Measurements from ENCODE around the gene FOXI1.
"Not testable (repeated sequence)": the region's sequence is repeated elsewhere in the genome, so short reads cannot be mapped to it uniquely, and the experiment has no call there.

Gene FOXI1

DNA sequence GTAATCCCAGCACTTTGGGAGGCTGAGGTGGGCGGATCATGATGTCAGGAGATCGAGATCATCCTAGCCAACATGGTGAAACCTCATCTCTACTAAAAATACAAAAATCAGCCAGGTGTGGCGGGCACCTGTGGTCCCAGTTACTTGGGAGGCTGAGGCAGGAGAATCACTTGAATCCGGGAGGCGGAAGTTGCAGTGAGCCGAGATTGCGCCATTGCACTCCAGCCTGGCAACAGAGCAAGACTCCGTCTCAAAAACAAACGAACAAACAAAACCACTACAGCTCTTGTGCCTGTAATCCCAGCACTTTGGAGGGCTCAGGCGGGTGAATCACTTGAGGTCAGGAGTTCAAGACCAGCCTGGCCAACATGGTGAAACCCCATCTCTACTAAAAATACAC is 11.4 kb upstream of the FOXI1 start:
- not testable (repeated sequence) for DNase-seq

DNA sequence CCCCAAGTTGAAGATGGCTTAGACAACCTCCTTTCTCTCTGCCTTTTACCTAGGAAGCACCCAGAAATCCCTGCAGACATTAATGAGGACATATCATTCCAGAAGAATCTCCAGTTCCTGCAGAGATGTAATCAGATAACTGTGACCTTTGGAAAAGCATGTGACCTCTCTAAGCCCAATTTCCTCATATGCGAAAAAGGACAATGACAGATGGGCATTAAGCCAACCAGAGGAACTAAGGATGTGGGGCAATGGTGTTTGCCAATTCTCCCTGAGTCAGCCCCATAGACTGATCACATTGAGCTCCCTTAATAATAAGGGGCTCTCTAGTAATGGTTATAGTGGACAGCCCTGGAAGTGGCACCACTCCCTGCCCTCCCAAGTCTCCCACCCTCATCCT is 10.1 kb upstream of the FOXI1 start:
- DNase-seq, result no peak

- no peak for DNase-seq
Measured at GRCh38 chr5:170097934-170098333, 7.8 kb upstream of the FOXI1 start.

DNA sequence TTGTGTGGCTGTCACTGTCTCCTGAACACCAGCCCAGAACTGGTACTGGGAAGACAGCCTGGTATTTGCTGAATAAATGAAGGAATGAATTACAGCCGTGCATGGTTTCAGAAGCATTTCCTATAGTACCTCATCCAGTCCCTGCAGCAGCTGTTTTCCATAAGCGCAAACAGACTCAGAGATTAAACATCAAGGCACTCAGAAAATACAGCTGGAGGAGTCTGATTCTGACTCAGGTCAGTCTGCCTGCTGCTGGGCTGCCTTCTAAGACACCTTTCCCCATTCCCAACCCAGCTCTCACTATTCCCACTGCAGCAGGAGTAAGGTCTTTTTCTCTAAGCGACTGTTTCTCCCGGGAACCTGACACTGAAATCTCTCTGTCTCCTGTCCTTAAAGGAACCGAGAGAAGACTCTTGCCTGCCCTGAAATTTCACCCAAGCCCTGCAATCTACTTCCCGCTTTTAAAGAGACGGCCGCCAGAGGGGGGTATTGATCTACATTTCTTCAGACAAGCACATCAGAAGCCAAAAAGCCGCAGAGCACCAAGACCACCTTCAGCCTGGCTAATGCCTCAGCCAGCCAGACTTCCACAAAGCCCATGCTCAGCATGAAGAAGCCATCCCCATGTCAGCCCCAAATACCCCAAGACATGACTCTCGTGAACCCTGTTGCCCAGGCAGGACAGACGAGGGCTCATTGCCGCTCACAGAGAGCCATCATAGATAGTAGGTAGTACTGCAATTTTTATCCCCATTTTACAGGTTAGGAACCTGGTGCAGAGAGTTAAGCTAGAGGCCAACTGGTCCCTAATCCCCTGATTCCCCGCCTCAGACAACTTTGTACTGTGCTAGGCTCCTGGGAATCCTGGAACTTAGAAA is 5.4 kb upstream of the FOXI1 start:
- peak; percentile 64 for DNase-seq

GRCh38 chr5:170103447-170103846 is 2.2 kb upstream of the FOXI1 start:
- no peak for DNase-seq

DNA sequence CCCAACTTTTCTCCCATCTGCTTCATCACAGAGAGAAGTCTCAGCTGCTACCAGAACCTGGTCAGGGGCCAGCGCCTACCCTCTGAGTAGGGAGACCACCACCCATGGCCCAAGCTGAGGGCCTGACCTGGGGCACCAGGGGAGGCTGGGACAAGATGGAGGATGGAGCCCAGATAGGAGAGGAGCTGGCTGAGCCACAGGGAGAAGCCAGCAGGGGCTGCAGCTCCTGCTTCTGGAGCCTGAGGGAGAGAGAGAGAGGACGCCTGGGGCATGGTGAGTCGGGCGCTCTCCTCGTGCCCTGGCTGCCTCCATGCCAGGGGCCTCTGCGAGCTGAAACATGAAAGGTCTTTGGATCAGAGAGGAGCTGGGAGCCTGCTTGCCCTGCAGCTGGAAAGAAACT is 1.4 kb upstream of the FOXI1 start:
- no peak for DNase-seq

DNA sequence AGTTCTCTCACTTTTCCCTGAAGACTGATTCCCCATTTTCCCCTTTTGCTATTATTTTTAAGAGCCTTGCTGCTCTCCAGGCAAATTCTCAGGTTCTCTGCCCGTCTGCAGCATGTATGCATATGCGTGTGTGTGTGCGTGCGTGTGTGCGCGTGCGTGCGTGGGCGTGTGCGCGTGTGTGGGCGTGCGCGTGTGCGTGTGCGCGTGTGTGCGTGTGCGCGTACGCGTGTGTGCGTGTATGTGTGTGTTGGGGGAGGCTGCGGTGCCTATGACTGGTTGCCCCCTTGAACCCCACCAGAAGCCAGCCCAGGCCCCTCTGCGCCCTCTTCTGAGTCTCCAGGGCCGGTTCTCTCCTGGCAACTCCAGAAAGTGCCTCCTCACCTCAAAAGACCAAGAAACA is 987 bp upstream of the FOXI1 start:
- no peak for DNase-seq

- no peak for DNase-seq
Measured at GRCh38 chr5:170107674-170108073, 2.0 kb downstream of the FOXI1 start.

GRCh38 chr5:170108266-170108785 is 2.6 kb downstream of the FOXI1 start:
- no peak for DNase-seq

GRCh38 chr5:170109059-170110031 is 3.6 kb downstream of the FOXI1 start:
- no peak for DNase-seq

GRCh38 chr5:170110403-170111087 is 4.8 kb downstream of the FOXI1 start:
- no peak for DNase-seq

GRCh38 chr5:170111088-170111785 is 5.5 kb downstream of the FOXI1 start:
- DNase-seq, result no peak

DNA sequence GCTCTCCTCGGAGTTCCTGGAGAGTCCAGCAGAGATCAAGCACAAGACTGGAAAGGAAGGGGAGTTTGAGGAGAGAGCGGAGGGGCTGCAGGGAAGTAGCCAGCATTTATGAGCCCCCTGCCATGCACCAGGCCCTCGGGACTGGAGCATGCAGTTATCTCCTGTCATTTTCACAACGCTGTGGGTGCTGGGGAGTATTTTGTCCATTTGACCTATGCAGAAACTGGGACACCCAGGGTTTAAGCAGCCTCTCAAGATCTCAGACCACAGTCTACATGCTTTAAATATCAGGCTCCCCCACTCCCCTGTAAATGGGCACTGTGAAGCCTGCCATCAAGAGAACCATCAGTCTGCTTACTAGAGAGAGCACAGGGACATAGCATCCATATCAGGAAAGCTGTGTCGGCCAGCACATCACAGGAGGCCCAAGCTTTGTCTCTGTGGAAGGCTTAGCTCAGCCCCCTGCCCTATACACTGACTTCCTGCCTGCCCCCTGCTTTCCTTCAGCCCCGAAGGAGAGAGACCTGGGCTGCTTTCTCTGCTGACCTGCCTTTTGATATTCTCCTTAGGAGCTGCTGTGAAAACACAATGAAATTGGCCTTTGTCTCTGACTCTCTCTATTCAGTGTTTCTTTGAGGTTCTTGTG is 7.3 kb downstream of the FOXI1 start:
- DNase-seq, result no peak

DNA sequence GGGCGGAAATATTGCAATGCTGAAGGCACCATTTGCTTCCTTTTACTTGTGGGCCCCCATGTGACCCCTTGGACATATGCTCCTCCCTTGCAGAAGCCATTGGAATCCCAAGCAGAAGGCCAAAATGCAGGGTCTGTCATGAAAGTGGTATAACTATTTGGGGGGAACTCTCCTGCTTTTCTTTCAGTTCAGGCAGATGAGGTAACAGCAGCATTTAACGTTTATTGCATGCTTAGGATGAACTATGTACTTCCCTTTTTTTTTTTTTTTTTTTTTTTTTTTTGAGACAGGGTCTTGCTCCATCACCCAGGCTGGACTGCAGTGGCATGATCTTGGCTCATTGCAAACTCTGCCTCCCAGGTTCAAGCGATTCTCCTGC is 7.8 kb downstream of the FOXI1 start:
- DNase-seq, result no peak

GRCh38 chr5:170114271-170114670 is 8.6 kb downstream of the FOXI1 start:
- DNase-seq, result no peak

- DNase-seq, result no peak
Measured at GRCh38 chr5:170115925-170116324, 10.2 kb downstream of the FOXI1 start.

- no peak for DNase-seq
Measured at GRCh38 chr5:170117736-170118135, 12.0 kb downstream of the FOXI1 start.

- no peak for DNase-seq
Measured at GRCh38 chr5:170120576-170120975, 14.9 kb downstream of the FOXI1 start.

DNA sequence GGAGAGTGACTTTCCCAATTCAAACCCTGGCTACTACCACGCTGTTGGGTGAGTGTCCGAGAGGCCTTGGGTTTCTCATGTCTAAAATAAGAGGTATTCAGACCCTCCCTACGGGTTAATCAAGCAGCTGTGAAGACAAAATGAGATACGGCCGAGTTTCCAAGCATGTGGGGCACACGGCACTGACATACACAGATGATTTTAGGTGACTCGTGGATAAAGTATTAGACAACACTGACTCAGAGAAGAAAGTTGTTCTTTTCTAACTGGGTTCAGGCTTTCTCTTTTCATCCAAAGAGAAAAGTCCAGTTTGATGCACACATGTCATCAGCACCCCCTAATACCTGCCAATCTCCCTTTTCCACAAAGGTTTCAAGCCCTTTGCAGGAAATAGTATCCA is 15.6 kb downstream of the FOXI1 start:
- DNase-seq, result no peak

GRCh38 chr5:170126061-170126460 is 20.4 kb downstream of the FOXI1 start:
- no peak for DNase-seq

- DNase-seq, result no peak
Measured at GRCh38 chr5:170126626-170127025, 20.9 kb downstream of the FOXI1 start.

DNA sequence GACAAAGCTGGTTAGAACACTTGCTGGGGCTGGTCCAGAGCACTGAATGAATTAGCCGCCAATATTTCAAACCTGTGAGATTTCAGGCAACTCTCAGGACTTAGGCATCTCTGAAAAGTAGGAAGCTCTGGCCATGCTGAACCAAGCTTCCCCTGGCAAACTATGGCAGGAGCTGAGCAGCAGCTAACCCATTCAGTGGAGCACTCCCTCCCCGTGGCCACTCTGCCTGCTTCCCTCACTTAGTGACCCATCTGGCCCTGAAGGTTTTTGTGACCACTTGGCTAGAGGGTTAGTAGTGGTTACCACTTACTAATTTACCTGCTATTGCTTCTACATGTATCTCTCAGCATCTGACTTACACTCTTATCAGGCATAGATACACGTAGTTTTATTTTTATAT is 25.5 kb downstream of the FOXI1 start:
- no peak for DNase-seq
